Measurements from ENCODE around the gene LIN54.

- TF ChIP-seq CSRNP3 (CRISPR knock-in tag; IDR thresholded peaks at IDR 0.05) = no peak
- TF ChIP-seq PATZ1 (CRISPR knock-in tag; IDR thresholded peaks at IDR 0.05; ENCODE audit: borderline replicate concordance) = no peak
- TF ChIP-seq RARB (CRISPR knock-in tag; IDR thresholded peaks at IDR 0.05) = no peak
- TF ChIP-seq PPARA (CRISPR knock-in tag; IDR thresholded peaks at IDR 0.05; ENCODE audit: borderline replicate concordance) = no peak
- no peak for TF ChIP-seq OSR1 (CRISPR knock-in tag; IDR thresholded peaks at IDR 0.05)
- TF ChIP-seq TOX (CRISPR knock-in tag; IDR thresholded peaks at IDR 0.05; ENCODE audit: borderline replicate concordance) = no peak
- no peak for TF ChIP-seq ZFP30 (CRISPR knock-in tag; IDR thresholded peaks at IDR 0.05)
- TF ChIP-seq ARNTL (CRISPR knock-in tag; IDR thresholded peaks at IDR 0.05; ENCODE audit: borderline replicate concordance, low read depth) = no peak
- TF ChIP-seq ZFP3 (CRISPR knock-in tag; IDR thresholded peaks at IDR 0.05) = no peak
- no peak for TF ChIP-seq ZC3H10 (CRISPR knock-in tag; IDR thresholded peaks at IDR 0.05)
- TF ChIP-seq ZNF8 (CRISPR knock-in tag; IDR thresholded peaks at IDR 0.05) = no peak
- TF ChIP-seq GLIS3 (CRISPR knock-in tag; IDR thresholded peaks at IDR 0.05) = no peak
- no peak for TF ChIP-seq TSHZ2 (CRISPR knock-in tag; IDR thresholded peaks at IDR 0.05)
- TF ChIP-seq ZNF70 (CRISPR knock-in tag; IDR thresholded peaks at IDR 0.05) = no peak
These were observed 124.3 kb downstream of the LIN54 start for GRCh38 chr4:82886147-82886942.

Data from SK-N-SH treated with all-trans-retinoic acid at 6 μM for 48 hours (cell line).